ENCODE measurements around the gene ANKRD12.

The ANKRD12 gene

GRCh38 chr18:9136315-9137155 is at the start of gene ANKRD12:
Gene ANKRD12 (plus strand): TSS chr18:9136781. CDS start chr18:9182433, 45,652 bp downstream.
- TF ChIP-seq, protein P1, sequence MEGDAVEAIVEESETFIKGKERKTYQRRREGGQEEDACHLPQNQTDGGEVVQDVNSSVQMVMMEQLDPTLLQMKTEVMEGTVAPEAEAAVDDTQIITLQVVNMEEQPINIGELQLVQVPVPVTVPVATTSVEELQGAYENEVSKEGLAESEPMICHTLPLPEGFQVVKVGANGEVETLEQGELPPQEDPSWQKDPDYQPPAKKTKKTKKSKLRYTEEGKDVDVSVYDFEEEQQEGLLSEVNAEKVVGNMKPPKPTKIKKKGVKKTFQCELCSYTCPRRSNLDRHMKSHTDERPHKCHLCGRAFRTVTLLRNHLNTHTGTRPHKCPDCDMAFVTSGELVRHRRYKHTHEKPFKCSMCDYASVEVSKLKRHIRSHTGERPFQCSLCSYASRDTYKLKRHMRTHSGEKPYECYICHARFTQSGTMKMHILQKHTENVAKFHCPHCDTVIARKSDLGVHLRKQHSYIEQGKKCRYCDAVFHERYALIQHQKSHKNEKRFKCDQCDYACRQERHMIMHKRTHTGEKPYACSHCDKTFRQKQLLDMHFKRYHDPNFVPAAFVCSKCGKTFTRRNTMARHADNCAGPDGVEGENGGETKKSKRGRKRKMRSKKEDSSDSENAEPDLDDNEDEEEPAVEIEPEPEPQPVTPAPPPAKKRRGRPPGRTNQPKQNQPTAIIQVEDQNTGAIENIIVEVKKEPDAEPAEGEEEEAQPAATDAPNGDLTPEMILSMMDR (IDR thresholded peaks at IDR 0.05) = no peak

- TF ChIP-seq, protein P1 (IDR thresholded peaks at IDR 0.05) = no peak
Measured at GRCh38 chr18:9087144-9087543, 49.4 kb upstream of the ANKRD12 start.

GRCh38 chr18:9088252-9088651 is 48.3 kb upstream of the ANKRD12 start:
- TF ChIP-seq, protein P1 (IDR thresholded peaks at IDR 0.05) = no peak

- TF ChIP-seq, protein P1 (IDR thresholded peaks at IDR 0.05) = no peak
Measured at GRCh38 chr18:9090578-9090977, 46.0 kb upstream of the ANKRD12 start.

GRCh38 chr18:9091066-9091476 is 45.5 kb upstream of the ANKRD12 start:
- TF ChIP-seq, protein P1 (IDR thresholded peaks at IDR 0.05) = no peak

GRCh38 chr18:9092665-9093064 is 43.9 kb upstream of the ANKRD12 start:
- TF ChIP-seq, protein P1 (IDR thresholded peaks at IDR 0.05) = no peak

DNA sequence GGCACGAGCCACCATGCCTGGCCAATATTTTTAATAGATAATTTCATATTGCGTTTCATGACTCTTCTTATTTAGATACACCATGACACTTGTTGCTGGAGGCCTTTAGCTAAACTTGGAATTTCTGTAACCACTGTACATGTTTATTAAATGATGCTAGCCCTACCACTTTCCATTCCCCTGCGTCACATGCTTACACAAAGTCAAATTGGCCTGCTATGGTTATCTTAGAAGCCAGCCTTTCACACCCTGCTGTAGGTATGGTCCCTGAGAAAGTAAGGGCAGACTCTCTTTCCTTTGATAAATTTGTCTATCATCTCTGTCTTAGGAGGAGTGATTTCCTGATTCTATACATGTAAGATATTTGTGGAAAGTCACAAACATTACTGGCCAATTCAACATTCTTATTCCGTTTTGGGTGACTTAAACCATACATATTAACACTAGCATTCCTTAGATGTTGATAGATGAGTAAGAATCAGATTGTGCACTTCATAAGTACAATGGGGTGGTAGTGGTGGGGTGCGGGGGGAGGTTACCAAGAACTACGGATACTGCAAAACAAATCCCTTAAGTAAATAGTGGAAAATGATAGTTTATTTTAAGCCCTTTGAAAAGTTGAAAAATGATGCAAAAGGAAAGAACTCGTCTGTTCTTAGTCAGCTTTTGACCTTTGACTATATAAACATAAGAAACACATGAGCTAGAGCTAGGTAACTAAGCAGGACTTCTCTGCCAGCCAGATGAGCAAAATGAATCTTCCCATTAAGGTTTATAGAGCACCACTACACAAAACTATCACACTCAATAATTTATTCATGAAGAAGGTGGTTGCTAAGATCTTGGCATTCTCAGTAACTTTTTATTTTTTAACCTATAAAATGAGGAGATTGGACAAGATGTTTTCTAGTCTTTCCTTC is 42.0 kb upstream of the ANKRD12 start:
- TF ChIP-seq, protein P1 (IDR thresholded peaks at IDR 0.05) = no peak

Data from LNCAP (cell line).